Measurements from ENCODE around the gene CENPP.

GRCh38 chr9:92525306-92525705 is 199.6 kb downstream of the CENPP start:
- TF ChIP-seq, protein P1, sequence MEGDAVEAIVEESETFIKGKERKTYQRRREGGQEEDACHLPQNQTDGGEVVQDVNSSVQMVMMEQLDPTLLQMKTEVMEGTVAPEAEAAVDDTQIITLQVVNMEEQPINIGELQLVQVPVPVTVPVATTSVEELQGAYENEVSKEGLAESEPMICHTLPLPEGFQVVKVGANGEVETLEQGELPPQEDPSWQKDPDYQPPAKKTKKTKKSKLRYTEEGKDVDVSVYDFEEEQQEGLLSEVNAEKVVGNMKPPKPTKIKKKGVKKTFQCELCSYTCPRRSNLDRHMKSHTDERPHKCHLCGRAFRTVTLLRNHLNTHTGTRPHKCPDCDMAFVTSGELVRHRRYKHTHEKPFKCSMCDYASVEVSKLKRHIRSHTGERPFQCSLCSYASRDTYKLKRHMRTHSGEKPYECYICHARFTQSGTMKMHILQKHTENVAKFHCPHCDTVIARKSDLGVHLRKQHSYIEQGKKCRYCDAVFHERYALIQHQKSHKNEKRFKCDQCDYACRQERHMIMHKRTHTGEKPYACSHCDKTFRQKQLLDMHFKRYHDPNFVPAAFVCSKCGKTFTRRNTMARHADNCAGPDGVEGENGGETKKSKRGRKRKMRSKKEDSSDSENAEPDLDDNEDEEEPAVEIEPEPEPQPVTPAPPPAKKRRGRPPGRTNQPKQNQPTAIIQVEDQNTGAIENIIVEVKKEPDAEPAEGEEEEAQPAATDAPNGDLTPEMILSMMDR (conservative IDR thresholded peaks at IDR 0.05 in 1 of 2, IDR thresholded peaks at IDR 0.05 in 1 of 2; ENCODE audit: extremely low read depth in 1 of 2, insufficient read depth in 1 of 2, low read depth in 1 of 2, low read length in 2 of 2), result no peak
- TF ChIP-seq EZH2 (IDR thresholded peaks at IDR 0.05; ENCODE audit: borderline replicate concordance, low read length), result no peak
